HG02970 (cell line): ENCODE measurements around the gene APOBEC3G.

ENCODE experiments used
- ATAC-seq: cut with Tn5 transposase; IDR thresholded peaks from one replicate; pipeline ENCODE4 v1.9.1; 2021; ENCODE audit warnings: mild to moderate bottlenecking, moderate library complexity, moderate number of reproducible peaks; ENCODE audit not compliant: unreplicated experiment, low FRiP score

APOBEC3G gene

DNA sequence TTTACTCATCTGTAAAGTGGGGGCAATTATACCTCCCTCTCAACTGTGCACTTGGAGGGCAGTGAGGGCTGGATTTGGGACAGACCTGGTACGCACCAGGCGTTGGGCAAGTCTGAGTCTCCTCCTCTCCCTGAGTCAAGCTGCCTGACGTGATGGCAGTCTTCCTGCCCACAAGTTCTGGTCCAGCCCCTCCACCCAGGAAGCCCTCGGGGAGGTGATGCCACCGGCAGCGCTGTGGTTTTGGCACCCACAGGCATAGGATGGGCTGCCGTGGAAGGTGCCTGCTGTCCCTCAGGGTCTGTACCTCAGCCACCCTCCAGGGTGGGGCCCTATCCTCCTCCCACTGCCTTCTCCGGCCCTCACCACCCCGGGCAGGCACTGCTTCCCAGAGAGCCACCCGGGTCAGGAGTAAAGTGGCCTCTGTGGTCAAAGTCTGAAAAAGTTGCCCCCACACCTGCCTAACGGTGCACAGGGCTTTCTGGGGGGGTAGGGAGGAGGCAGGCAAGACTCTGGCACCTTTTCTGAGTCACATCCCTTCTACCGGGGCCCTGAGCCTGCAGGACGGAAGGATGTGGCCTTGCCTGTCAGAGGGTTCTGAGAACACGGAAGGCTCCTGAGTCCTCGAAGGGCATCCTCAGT is 13.5 kb downstream of the APOBEC3G start:
- no peak for ATAC-seq

- ATAC-seq: no peak
Observed at GRCh38 chr22:39091126-39092081, 14.3 kb downstream of the APOBEC3G start.

- ATAC-seq: no peak
Observed at GRCh38 chr22:39092111-39092862, 15.2 kb downstream of the APOBEC3G start.

- ATAC-seq: no peak
Observed at GRCh38 chr22:39094717-39095389, 17.8 kb downstream of the APOBEC3G start.

DNA sequence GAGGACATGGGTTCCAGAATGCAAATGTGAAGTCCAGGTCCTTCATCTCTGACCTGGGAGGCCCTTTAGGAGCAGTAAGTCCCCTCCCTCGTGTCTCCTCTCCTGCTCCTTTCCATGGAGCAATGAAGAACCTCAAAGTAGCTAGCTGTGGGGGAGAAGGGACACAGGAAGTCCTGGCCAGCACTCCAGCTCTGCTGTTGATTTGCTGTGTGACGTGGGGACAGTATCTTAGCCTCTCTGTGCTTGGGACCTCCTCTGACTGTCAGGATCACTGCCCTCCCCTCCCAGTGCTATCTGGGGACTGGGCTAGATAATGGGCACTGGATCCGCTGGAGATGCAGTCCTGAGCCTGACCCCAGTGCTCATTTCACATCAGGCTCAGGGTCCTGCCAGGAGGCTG is 18.9 kb downstream of the APOBEC3G start:
- no peak for ATAC-seq

- no peak for ATAC-seq
Observed at GRCh38 chr22:39097098-39098020, 20.3 kb downstream of the APOBEC3G start, which contains the start of gene APOBEC3H. TSS of gene APOBEC3H (plus strand) at chr22:39097244. CDS start at chr22:39100279, 3,035 bp downstream.

DNA sequence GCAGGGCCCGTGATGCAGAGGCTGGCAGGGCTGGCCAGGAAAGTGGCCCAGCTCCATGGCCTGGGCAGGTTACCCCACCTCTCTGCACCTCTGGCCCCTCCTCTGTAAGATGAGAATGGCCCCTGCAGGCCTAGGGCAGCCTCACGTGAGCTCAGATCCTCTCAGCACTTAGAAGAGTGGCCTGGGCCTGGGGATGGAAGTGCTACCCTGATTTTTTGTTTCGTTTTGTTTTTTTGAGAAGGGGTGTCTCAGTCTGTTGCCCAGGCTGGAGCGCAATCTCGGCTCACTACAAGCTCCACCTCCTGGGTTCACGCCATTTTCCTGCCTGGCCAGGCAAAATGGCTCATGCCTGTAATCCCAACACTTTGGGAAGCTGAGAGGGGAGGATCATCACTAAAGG is 21.0 kb downstream of the APOBEC3G start:
- ATAC-seq: no peak

GRCh38 chr22:39098576-39098975 is 21.5 kb downstream of the APOBEC3G start:
- ATAC-seq: no peak

DNA sequence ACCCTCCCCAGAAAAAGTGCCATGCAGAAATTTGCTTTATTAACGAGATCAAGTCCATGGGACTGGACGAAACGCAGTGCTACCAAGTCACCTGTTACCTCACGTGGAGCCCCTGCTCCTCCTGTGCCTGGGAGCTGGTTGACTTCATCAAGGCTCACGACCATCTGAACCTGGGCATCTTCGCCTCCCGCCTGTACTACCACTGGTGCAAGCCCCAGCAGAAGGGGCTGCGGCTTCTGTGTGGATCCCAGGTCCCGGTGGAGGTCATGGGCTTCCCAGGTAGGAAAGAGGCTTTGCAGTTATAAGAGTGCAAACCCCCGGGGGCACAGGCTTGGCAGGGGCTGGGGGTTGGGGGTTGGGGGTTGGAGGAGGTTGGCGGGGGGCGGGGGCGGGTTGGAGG is 24.2 kb downstream of the APOBEC3G start:
- ATAC-seq: no peak

GRCh38 chr22:39103431-39103830 is 26.4 kb downstream of the APOBEC3G start:
- ATAC-seq: no peak

DNA sequence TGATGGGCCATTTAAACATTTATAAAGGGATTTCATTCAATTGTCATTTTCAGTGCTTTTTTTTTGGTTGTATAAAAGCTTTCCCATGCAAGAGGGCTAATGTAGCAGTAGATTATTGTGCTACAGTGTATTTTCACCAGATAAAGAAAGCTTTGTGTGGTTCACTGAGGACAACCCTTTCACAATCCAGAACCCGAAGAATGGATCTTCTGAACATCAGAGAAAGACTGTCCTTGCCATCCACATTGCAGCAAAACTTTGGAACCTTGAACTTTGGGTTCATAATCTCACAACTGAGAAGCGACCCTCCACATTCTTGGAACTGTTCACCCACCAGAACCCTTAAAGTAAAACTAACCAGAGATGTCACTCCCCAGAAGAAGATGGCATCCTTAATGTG is 29.3 kb downstream of the APOBEC3G start:
- no peak for ATAC-seq

DNA sequence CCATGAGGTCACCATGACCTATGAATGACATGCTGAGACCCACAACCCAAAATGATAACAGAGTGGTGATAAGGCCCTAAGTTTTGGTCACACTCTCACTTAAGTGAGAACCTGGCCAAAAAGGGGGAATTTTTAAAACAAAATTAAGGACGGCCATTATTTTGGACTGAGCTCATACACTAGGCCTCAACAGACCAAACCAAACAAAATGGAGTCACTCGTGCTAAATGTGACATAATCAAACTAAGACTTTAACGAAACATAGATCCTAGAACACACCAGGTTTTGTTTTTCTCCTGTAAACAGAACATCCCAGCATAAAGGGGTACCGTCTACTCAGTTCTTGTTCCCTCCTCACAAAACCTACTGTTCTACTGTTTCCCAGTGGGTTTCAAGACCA is 31.4 kb downstream of the APOBEC3G start:
- no peak for ATAC-seq

GRCh38 chr22:39109361-39109760 is 32.3 kb downstream of the APOBEC3G start:
- ATAC-seq: no peak

DNA sequence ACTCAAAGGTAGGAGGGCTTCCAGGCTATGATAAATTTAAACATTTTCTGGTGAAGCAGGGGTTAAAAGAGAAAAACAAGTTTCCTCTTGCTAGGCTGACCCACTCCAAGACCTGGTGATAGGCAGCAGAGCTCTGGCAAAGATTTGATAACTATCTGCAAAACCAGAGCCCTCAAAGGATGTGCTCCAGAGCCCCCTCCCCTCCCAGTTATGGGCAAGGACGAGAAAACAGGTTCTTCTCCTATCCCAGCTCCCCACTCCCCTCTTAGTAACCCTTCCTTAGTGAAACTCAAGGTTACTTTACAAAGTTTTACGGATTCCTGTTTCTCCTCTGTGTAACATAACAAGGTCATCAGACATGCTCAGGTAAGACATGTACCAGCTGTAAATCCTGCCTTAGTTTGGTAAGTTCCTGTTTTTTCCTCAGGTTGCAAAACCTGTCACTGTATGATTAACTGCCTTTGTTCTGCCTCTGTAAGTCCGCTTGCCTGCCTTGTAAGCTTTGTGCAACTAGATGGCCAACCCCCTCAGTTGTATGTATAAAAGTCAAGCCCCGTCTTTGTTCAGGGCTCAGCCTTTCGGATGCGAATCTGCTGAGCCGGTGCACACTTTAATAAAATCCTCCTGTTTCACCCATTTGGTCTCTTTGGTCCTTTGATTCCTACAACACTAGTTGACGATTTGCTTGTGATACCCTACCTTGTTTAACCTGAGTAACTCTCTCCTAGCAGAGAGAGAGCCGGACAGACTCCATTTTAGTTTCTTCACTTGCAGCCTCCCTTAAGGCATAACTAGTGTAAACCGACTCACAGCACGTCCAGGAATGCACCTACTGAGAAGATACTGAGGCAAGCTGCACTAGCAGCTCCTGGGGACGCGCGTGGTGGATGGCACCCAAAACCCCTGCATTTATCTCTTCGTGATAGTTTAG is 33.8 kb downstream of the APOBEC3G start:
- no peak for ATAC-seq

GRCh38 chr22:39114112-39114511 is 37.0 kb downstream of the APOBEC3G start:
- ATAC-seq: no peak

DNA sequence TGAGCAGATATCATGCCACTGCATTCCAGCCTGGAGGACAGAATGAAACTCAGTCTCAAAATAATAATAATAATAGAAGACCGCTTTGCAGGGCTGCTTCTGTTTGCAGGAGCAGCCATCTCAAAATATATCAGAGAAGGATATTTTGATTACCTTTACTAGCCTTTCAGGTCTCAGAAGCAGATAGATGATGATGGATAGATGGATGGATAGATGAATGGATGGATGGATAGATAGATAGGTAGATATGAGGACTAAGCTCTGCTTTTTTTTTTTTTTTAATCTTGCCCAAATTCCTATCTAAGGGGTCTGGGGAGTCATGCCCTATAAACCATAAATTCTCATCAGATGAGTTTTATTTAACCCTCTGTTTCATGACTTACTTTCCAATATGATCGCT is 38.5 kb downstream of the APOBEC3G start:
- no peak for ATAC-seq

GRCh38 chr22:39115977-39116621 is 39.0 kb downstream of the APOBEC3G start:
- no peak for ATAC-seq
